B cell (primary cell): Measurements from ENCODE around the gene KCND3. TPM values are rescaled to one million over a fixed set of nuclear protein-coding genes. Genes with fewer than 3 reads are reported as not detected.

Experiments
- ATAC-seq: fragments of 200-7000 bp; cut with Tn5 transposase; one replicate; pipeline ENCODE4 v1.10.0; 2021; ENCODE audit warnings: low read depth, mild to moderate bottlenecking, moderate number of reproducible peaks, moderate library complexity
- CTCF ChIA-PET: fragments of 350-600 bp; sonication (Branson Sonifier 250); formaldehyde crosslinking; loops from one replicate; lab custom pipeline; 2021; ENCODE audit warnings: antibody characterized with exemption, inconsistent platforms; lab: Charles Lee
- POLR2A ChIA-PET: fragments of 350-600 bp; sonication (Branson Sonifier 250); formaldehyde crosslinking; loops from one replicate; lab custom pipeline; 2021; ENCODE audit warnings: antibody characterized with exemption; lab: Charles Lee
- DNase-seq: peaks from one replicate; pipeline ENCODE4 v3.0.0; 2013
- H2AFZ ChIP-seq: 2 replicates; pipeline ENCODE4 v1.6.1; 2012; ENCODE audit warnings: mild to moderate bottlenecking, low read depth, low read length; ENCODE audit not compliant: insufficient read depth, poor library complexity, severe bottlenecking
- H3K27ac ChIP-seq, 2 donors: 1 replicate in 1 of 2; 2 replicates in 1 of 2; pipeline ENCODE4 v1.5.1; 2012 to 2013; ENCODE audit warnings: low read length in 2 of 2, mild to moderate bottlenecking in 2 of 2, moderate library complexity in 1 of 2
- H3K27me3 ChIP-seq, 4 experiments: fragments of 200-600 bp in 1 of 4; sonication (generic) in 1 of 4; replicated peaks in 1 of 4; 1 replicate in 2 of 4; 2 replicates in 2 of 4; pipeline versions ENCODE4 v1.6.1 to v1.7.0; 2013 to 2016; ENCODE audit warnings: low read length in 3 of 4, mild to moderate bottlenecking in 2 of 4, mixed read lengths in 1 of 4, moderate library complexity in 1 of 4; ENCODE audit not compliant: insufficient read depth in 4 of 4, control insufficient read depth in 3 of 4; ENCODE audit errors: control extremely low read depth in 1 of 4
- H3K36me3 ChIP-seq, 2 experiments: replicated peaks in 1 of 2; 1 replicate in 1 of 2; 2 replicates in 1 of 2; pipeline versions ENCODE4 v1.6.1 to v1.7.1; 2013; ENCODE audit warnings: low read length in 1 of 2; ENCODE audit not compliant: insufficient read depth in 2 of 2, control insufficient read depth in 1 of 2; ENCODE audit errors: control extremely low read depth in 1 of 2, extremely low read depth in 1 of 2
- H3K4me1 ChIP-seq, 2 donors: fragments of 200-600 bp in 1 of 2; sonication (generic) in 1 of 2; 1 replicate in 1 of 2; 2 replicates in 1 of 2; pipeline versions ENCODE4 v1.5.1 to v1.6.1; 2013 to 2017; ENCODE audit warnings: low read length in 2 of 2; ENCODE audit not compliant: control insufficient read depth in 2 of 2, insufficient read depth in 2 of 2
- H3K4me2 ChIP-seq: replicated peaks from 2 replicates; pipeline ENCODE3; 2012; ENCODE audit warnings: mild to moderate bottlenecking, low read depth, low read length; ENCODE audit not compliant: poor library complexity, severe bottlenecking
- H3K4me3 ChIP-seq, 5 experiments: fragments of 200-600 bp in 1 of 5; sonication (generic) in 1 of 5; 1 replicate in 3 of 5; 2 replicates in 2 of 5; pipeline versions ENCODE4 v1.5.1 to v1.7.0; 2011 to 2016; ENCODE audit warnings: low read length in 4 of 5, mild to moderate bottlenecking in 4 of 5, low read depth in 2 of 5, control low read depth in 1 of 5, moderate library complexity in 1 of 5; ENCODE audit not compliant: insufficient read depth in 1 of 5; ENCODE audit errors: control extremely low read depth in 1 of 5, extremely low read depth in 1 of 5
- H3K79me2 ChIP-seq: fragments of 200-600 bp; sonication (generic); one replicate; pipeline ENCODE4 v1.6.0; 2016; ENCODE audit warnings: low read length; ENCODE audit not compliant: control insufficient read depth, insufficient read depth
- H3K9ac ChIP-seq: fragments of 200-600 bp; sonication (generic); 2 replicates; pipeline ENCODE4 v1.6.1; 2017; ENCODE audit warnings: mild to moderate bottlenecking, low read length, moderate library complexity
- H3K9me3 ChIP-seq, 3 donors: one replicate each; pipeline versions ENCODE4 v1.6.1 to v1.7.1; 2013; ENCODE audit warnings: low read length in 2 of 3; ENCODE audit not compliant: control insufficient read depth in 2 of 3, insufficient read depth in 1 of 3; ENCODE audit errors: control extremely low read depth in 1 of 3
- H4K20me1 ChIP-seq: 2 replicates; pipeline ENCODE4 v1.6.0; 2012; ENCODE audit warnings: mild to moderate bottlenecking, low read length; ENCODE audit not compliant: insufficient read depth, control insufficient read depth, poor library complexity, severe bottlenecking
- H3K27ac Mint-ChIP-seq: one replicate; pipeline ENCODE4 v1.8.0; 2021; ENCODE audit warnings: mixed read lengths
- H3K27me3 Mint-ChIP-seq: one replicate; pipeline ENCODE4 v1.8.0; 2021; ENCODE audit warnings: mixed read lengths
- H3K4me1 Mint-ChIP-seq: one replicate; pipeline ENCODE4 v1.8.0; 2021; ENCODE audit warnings: mixed read lengths
- H3K4me3 Mint-ChIP-seq: one replicate; pipeline ENCODE4 v1.8.0; 2021; ENCODE audit warnings: mixed read lengths
- H3K9me3 Mint-ChIP-seq: one replicate; pipeline ENCODE4 v1.8.0; 2022; ENCODE audit warnings: mixed read lengths; ENCODE audit not compliant: insufficient read depth
- CTCF ChIP-seq: fragments of 200-600 bp; IDR thresholded peaks from one replicate; pipeline ENCODE4 v1.8.0; 2022; ENCODE audit warnings: antibody characterized with exemption, mild to moderate bottlenecking
- EZH2 ChIP-seq: IDR thresholded peaks from 2 replicates; pipeline ENCODE4 v1.6.1; 2012; ENCODE audit warnings: borderline replicate concordance, low read depth, mild to moderate bottlenecking, moderate library complexity, low read length; ENCODE audit not compliant: insufficient read depth, poor library complexity, severe bottlenecking
- WGBS: methylation state at CpG from one replicate; pipeline ENCODE4 v1.1.5; 2013; ENCODE audit warnings: missing lambda C conversion rate; ENCODE audit not compliant: insufficient coverage; 5-methylcytosine and 5-hydroxymethylcytosine counted together
- intact Hi-C: fragments of 100-400 bp; cut with micrococcal nuclease; formaldehyde crosslinking; loops from one replicate; pipeline ENCODE4 v1.10.0; 2022
- polyA plus RNA-seq: library from polyadenylated mRNA; depleted of rRNA; stranded (reverse); fragments of >200 nt; gene quantifications from 2 replicates; pipeline ENCODE4 v1.2.3, GENCODE V29; 2012
- total RNA-seq, 2 donors: library from RNA; stranded (reverse); fragments of 120-200 nt in 1 of 2; gene quantifications; 1 replicate in 1 of 2; 2 replicates in 1 of 2; pipeline versions ENCODE4 v1.2.3 to v1.2.4, GENCODE V29; 2013 to 2022

KCND3 gene
- total and polyA plus RNA-seq, 2 donors (not counting 1 experiment from before 2014, with no cell fraction given) = 0.07 TPM; not detected in 1

- ChIA-PET POLR2A (no interaction called here), CTCF (interaction anchor here (1.0 to 3.1 kb wide), 4 partner anchors 12 to 254 kb away, joined by 3 to 17 read pairs (median 12); no protein-coding TSS in a partner anchor)
- H3K4me3 ChIP-seq = no peak overlapping the region
- H3K27me3 Mint-ChIP-seq = no peaks in the 10 kb centered on the region
- intact Hi-C loops = loop anchor here (10.0 kb wide), 2 partner anchors 108 to 538 kb away; partner anchors contain the start of gene CHI3L2
- peaks cover 6% of the 10 kb centered on the region for H3K4me1 Mint-ChIP-seq
- no peaks in the 10 kb centered on the region for H3K9me3 ChIP-seq
- no CpG with 5 or more reads among the region's 2 CpGs for WGBS
- ATAC-seq (no peak), DNase-seq (no peak)
- no peaks in the 10 kb centered on the region for H3K27me3 ChIP-seq
- H3K9ac ChIP-seq = no peak overlapping the region
- peaks cover 8% of the 10 kb centered on the region for H3K79me2 ChIP-seq
- H3K36me3 ChIP-seq = peaks cover 31 to 79% of the 10 kb centered on the region in 2 experiments
- no peak for TF ChIP-seq CTCF
- no peak for TF ChIP-seq EZH2
- H3K4me1 ChIP-seq = no peaks in the 10 kb centered on the region
- no peak overlapping the region for H3K27ac ChIP-seq
- no peak overlapping the region for H3K27ac Mint-ChIP-seq
- H4K20me1 ChIP-seq = peaks cover 6% of the 10 kb centered on the region
- no peak overlapping the region for H2AFZ ChIP-seq
- no peak overlapping the region for H3K4me3 Mint-ChIP-seq
- no peak overlapping the region for H3K4me2 ChIP-seq
- no peaks in the 10 kb centered on the region for H3K9me3 Mint-ChIP-seq
These were observed 227.1 kb downstream of the KCND3 start for GRCh38 chr1:111762332-111762731.

GRCh38 chr1:111761717-111762116 lies 227.8 kb downstream of the KCND3 start:
- no CpG with 5 or more reads among the region's 2 CpGs for WGBS
- POLR2A ChIA-PET = interaction anchor here (0.6 kb wide), 1 partner anchor 1362 kb away, joined by 5 read pairs; no protein-coding TSS in a partner anchor

More at GRCh38 chr1:111761717-111762116, 227.8 kb downstream of the KCND3 start:
- Histone ChIP-seq H3K27ac (no peak overlapping the region), H3K36me3 (peaks cover 31 to 77% of the 10 kb centered on the region in 2 experiments), H3K9me3 (no peaks in the 10 kb centered on the region), H3K4me3 (no peak overlapping the region), H3K4me2 (no peak overlapping the region), H3K79me2 (peaks cover 14% of the 10 kb centered on the region), H3K4me1 (peaks cover under 1 to 6% of the 10 kb centered on the region in 2 donors), H4K20me1 (peaks cover 6% of the 10 kb centered on the region), H3K9ac (no peak overlapping the region), H2AFZ (no peak overlapping the region), H3K27me3 (no peaks in the 10 kb centered on the region)
- DNase-seq (no peak), ATAC-seq (no peak)
- Mint-ChIP-seq H3K9me3 (no peaks in the 10 kb centered on the region), H3K4me1 (peaks cover 9% of the 10 kb centered on the region), H3K27ac (no peak overlapping the region), H3K27me3 (no peaks in the 10 kb centered on the region), H3K4me3 (no peak overlapping the region)
- CTCF ChIA-PET = interaction anchor here (3.1 kb wide), 2 partner anchors 46 to 254 kb away, joined by 16 to 17 read pairs; no protein-coding TSS in a partner anchor
- no peak for TF ChIP-seq EZH2
- no peak for TF ChIP-seq CTCF
- intact Hi-C loops = loop anchor here (10.0 kb wide), 2 partner anchors 107 to 537 kb away; partner anchors contain the start of gene CHI3L2
